ENCODE results near the gene AGTRAP.

Gene AGTRAP

DNA sequence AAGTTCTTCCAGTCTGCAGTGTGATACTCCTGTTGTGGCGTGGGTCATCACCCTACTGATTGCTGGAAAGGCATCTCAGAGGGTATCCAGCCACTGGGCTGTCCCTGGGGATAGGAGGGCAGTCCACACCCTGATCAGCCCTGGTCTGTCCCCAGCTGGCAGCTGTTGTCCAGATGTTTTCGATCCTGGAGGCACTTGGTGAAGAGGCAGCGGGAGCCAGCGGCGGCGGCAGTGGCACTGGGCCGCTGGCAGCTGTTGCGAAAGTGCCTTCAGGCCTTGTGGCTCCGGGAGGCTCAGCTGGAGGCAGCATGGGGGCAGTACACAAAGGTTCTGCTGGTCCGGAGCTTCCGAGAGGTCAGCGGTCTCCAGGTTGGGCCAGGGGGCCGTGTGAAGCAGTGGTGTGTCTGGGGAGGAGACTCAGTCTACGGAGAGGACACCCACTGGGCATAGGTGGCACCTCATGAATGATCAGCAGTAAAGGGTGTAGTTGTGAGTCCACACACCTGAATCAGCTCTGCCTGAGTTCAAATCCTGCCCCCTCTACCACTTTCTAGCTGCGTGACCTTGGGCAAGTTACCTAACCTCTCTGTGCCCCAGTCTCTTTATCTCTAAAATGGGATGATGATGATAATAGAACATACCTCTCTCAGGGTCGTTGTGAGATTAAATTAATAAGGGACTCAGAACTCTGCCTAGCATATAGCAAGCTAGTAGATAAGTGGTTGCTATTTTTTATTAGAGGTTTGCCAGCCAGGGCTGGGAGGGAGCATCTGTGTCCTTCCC, 32.2 kb downstream of the AGTRAP start:
- Histone ChIP-seq H3K36me3 (ENCODE audit: control insufficient read depth in 1 of 2, insufficient read depth in 2 of 2, low read length in 2 of 2) (no peaks in the 10 kb centered on the region), H3K27ac (ENCODE audit: low read length) (no peak overlapping the region), H3K9me3 (ENCODE audit: control insufficient read depth in 1 of 2, low read length in 2 of 2) (no peaks in the 10 kb centered on the region), H3K4me3 (ENCODE audit: low read depth in 1 of 2, low read length in 2 of 2) (no peak overlapping the region), H3K27me3 (ENCODE audit: low read depth, low read length) (peaks cover 4% of the 10 kb centered on the region), H3K4me1 (ENCODE audit: control insufficient read depth in 1 of 2, insufficient read depth in 2 of 2, low read length in 2 of 2) (no peaks in the 10 kb centered on the region)

DNA sequence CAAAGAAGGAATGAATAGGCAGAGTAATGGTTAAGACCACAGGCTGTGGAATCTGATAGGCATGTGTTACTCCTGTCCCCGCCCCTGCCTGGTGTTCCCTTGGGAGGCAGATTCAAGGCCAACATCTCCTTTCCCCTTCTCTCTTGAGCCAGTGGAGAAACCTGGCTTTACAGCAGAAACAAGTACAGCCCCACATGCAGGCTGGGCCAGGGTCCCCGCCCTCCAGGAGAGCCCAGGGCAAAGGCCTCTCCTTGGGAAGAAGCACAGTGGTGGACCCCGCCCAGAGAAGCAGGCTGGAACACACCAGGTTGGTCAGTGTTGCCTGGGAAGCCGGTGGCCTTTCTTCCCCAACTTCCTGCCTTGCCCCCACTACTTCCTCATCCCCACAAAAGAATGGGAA, 32.9 kb downstream of the AGTRAP start:
- Histone ChIP-seq H3K4me1 (ENCODE audit: control insufficient read depth in 1 of 2, insufficient read depth in 2 of 2, low read length in 2 of 2) (no peaks in the 10 kb centered on the region), H3K27ac (ENCODE audit: low read length) (no peak overlapping the region), H3K4me3 (ENCODE audit: low read depth in 1 of 2, low read length in 2 of 2) (no peak overlapping the region), H3K9me3 (ENCODE audit: control insufficient read depth in 1 of 2, low read length in 2 of 2) (no peaks in the 10 kb centered on the region), H3K27me3 (ENCODE audit: low read depth, low read length) (peaks cover 4% of the 10 kb centered on the region), H3K36me3 (ENCODE audit: control insufficient read depth in 1 of 2, insufficient read depth in 2 of 2, low read length in 2 of 2) (no peaks in the 10 kb centered on the region)

DNA sequence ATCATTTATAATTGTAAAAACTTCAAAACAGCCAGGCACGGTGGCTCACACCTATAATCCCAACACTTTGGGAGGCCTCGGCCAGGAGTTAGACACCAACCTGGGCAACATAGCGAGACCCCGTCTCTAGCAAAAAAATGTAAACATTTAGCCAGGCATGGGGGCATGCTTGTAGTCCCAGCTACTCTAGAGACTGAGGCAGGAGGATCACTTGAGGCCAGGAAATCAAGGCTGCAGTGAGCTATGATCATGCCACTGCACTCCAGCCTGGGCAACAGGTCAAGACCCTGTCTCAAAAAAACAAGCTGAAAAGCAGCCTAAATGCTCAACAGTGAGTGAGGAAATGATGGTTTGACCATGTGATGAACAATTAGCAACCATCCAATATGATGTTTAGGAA, 33.3 kb downstream of the AGTRAP start:
- Histone ChIP-seq H3K27me3 (ENCODE audit: low read depth, low read length) (peaks cover 4% of the 10 kb centered on the region), H3K9me3 (ENCODE audit: control insufficient read depth in 1 of 2, low read length in 2 of 2) (no peaks in the 10 kb centered on the region), H3K4me3 (ENCODE audit: low read depth in 1 of 2, low read length in 2 of 2) (no peak overlapping the region), H3K36me3 (ENCODE audit: control insufficient read depth in 1 of 2, insufficient read depth in 2 of 2, low read length in 2 of 2) (no peaks in the 10 kb centered on the region), H3K4me1 (ENCODE audit: control insufficient read depth in 1 of 2, insufficient read depth in 2 of 2, low read length in 2 of 2) (no peaks in the 10 kb centered on the region), H3K27ac (ENCODE audit: low read length) (no peak overlapping the region)

DNA sequence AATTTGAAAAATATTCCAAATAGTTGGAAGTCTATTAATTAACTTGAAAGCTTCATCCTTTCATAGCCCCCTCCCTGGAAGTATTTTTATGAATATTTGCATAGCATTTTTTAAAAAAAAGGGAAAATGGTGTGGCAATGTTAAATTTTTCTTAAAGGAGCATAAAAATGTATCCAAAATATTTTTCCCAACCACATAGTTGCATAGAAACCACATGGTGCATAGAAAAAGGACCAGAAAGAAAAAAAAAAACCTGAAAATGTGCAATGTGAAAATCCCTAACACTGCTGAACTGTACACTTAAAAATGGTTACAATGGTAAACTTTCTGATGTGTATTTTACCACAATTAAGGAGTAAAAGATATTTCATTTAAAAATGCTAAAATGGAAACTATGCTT, 34.1 kb downstream of the AGTRAP start:
- Histone ChIP-seq H3K9me3 (ENCODE audit: control insufficient read depth in 1 of 2, low read length in 2 of 2) (no peaks in the 10 kb centered on the region), H3K4me3 (ENCODE audit: low read depth in 1 of 2, low read length in 2 of 2) (no peak overlapping the region), H3K27ac (ENCODE audit: low read length) (no peak overlapping the region), H3K36me3 (ENCODE audit: control insufficient read depth in 1 of 2, insufficient read depth in 2 of 2, low read length in 2 of 2) (no peaks in the 10 kb centered on the region), H3K27me3 (ENCODE audit: low read depth, low read length) (peaks cover 4% of the 10 kb centered on the region), H3K4me1 (ENCODE audit: control insufficient read depth in 1 of 2, insufficient read depth in 2 of 2, low read length in 2 of 2) (no peaks in the 10 kb centered on the region)

DNA sequence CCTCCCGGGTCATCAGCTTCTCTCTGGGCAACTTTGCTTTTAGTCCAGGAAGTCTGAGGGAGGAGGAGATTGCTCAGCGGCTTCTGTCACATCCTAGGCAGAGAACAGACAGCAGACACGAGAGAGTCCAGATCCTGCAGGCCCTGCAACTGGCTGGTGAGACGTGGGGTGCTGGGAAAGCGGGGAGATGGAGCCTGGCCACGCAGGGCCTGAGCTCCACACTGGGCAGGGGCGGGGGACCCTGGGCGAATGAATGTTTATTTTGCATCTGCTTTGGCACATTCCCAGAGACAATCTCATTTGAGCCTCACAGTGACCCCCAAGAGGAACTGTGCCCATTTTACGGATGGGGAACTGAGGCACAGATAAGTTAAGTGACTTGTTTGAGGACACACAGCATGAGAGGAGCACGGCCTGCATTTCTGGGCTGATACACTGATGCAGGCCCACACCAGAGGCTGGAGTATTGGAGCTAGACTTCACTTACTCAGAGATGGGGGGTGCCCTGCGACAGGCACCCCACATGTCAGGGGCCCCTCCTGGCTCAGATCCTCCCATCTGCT, 35.6 kb downstream of the AGTRAP start:
- Histone ChIP-seq H3K36me3 (ENCODE audit: control insufficient read depth in 1 of 2, insufficient read depth in 2 of 2, low read length in 2 of 2) (no peaks in the 10 kb centered on the region), H3K9me3 (ENCODE audit: control insufficient read depth in 1 of 2, low read length in 2 of 2) (no peaks in the 10 kb centered on the region), H3K27me3 (ENCODE audit: low read depth, low read length) (peaks cover 4% of the 10 kb centered on the region), H3K4me1 (ENCODE audit: control insufficient read depth in 1 of 2, insufficient read depth in 2 of 2, low read length in 2 of 2) (no peaks in the 10 kb centered on the region), H3K27ac (ENCODE audit: low read length) (no peak overlapping the region), H3K4me3 (ENCODE audit: low read depth in 1 of 2, low read length in 2 of 2) (no peak overlapping the region)

DNA sequence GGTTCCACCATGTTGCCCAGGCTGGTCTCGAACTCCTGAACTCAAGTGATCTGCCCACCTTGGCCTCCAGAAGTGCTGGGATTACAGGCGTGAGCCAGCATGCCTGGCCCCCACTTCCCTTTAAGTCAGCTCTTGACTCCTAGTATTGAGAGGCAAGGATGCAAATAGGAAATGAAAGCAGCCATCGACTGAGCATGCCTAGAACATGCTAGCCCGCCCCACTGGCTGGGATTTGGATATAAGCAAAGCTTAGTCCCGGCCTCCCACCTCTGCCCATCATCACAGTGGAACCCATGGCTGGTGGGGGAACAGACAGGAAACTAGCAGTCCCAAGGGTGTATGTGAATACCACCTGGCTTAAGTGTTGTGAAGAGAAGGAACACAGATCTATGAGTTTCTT, 36.5 kb downstream of the AGTRAP start:
- Histone ChIP-seq H3K4me1 (ENCODE audit: control insufficient read depth in 1 of 2, insufficient read depth in 2 of 2, low read length in 2 of 2) (no peaks in the 10 kb centered on the region), H3K27ac (ENCODE audit: low read length) (no peak overlapping the region), H3K4me3 (ENCODE audit: low read depth in 1 of 2, low read length in 2 of 2) (no peak overlapping the region), H3K27me3 (ENCODE audit: low read depth, low read length) (peaks cover 4% of the 10 kb centered on the region), H3K36me3 (ENCODE audit: control insufficient read depth in 1 of 2, insufficient read depth in 2 of 2, low read length in 2 of 2) (no peaks in the 10 kb centered on the region), H3K9me3 (ENCODE audit: control insufficient read depth in 1 of 2, low read length in 2 of 2) (no peaks in the 10 kb centered on the region)

DNA sequence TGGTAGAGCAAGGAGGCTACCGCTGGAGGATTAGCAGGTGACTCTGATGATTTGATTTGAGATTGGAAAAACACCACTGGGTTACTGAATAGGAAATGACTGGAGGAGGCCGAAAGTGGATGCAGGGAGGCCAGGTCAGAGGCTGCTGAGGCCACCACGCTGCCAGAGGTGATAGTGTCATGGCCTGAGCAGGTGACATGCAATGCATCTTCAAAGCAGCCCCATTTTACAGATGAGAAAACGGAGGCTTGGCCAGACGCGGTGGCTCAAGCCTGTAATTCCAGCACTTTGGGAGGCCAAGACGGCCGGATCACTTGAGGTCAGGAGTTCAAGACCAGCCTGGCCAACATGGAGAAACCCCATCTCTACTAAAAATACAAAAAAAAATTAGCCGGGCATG, 38.8 kb downstream of the AGTRAP start:
- Histone ChIP-seq H3K4me1 (ENCODE audit: control insufficient read depth in 1 of 2, insufficient read depth in 2 of 2, low read length in 2 of 2) (no peaks in the 10 kb centered on the region), H3K9me3 (ENCODE audit: control insufficient read depth in 1 of 2, low read length in 2 of 2) (no peaks in the 10 kb centered on the region), H3K27me3 (ENCODE audit: low read depth, low read length) (peaks cover 4% of the 10 kb centered on the region), H3K36me3 (ENCODE audit: control insufficient read depth in 1 of 2, insufficient read depth in 2 of 2, low read length in 2 of 2) (no peaks in the 10 kb centered on the region), H3K27ac (ENCODE audit: low read length) (no peak overlapping the region), H3K4me3 (ENCODE audit: low read depth in 1 of 2, low read length in 2 of 2) (no peak overlapping the region)

DNA sequence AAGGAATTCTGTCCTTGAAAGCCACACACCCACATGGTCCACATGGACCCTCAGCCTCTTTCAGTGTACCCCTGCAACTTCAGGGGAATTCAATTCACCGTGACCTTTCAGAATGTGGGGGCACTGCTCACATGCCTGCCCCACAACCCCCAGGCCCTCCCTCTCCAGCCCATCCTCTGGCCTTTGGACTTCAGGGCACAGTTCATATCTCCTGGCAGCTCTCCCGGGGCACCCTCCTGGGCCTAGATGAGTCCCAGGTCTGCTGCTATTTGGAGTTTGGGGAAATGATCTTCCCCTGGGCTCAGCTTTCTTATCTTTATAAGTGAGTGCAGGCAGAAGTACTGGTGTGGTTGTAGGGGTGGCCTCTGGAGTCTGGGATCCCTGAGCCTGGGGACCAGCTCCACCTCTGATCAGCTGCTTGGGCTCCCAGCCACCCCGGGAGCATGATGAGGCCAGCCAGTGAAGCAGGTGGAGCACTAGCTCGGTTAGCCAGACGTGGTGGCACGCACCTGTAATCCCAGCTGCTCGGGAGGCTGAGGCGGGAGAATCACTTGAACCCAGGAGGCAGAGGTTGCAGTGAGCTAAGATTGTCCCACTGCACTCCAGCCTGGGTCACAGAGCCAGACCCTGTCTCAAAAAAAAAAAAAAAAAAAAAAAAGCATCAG, 41.9 kb downstream of the AGTRAP start:
- H3K27ac ChIP-seq (ENCODE audit: low read length) = no peak overlapping the region

DNA sequence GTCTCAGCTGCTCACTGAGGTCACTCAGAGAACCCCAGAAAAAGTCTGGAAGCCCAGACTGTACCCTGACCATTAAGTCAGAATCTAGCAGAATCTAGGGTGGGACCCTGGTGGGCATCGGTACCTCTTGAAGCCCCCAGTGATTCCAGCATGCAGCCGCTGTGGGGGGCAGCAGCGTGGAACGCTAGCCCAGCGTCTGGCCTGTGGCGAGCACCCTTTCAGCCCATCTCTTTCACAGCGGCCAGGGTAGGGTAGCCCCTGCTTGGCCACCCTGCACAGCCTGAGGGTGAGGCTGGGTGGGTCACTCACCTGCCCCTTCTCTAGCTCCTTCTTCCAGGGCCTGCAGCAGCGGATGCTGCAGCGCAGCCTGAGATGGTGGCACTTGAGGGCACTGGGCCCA, 42.4 kb downstream of the AGTRAP start:
- Histone ChIP-seq H3K4me3 (ENCODE audit: low read depth in 1 of 2, low read length in 2 of 2) (no peak overlapping the region), H3K27me3 (ENCODE audit: low read depth, low read length) (no peaks in the 10 kb centered on the region), H3K36me3 (ENCODE audit: control insufficient read depth in 1 of 2, insufficient read depth in 2 of 2, low read length in 2 of 2) (no peaks in the 10 kb centered on the region), H3K4me1 (ENCODE audit: control insufficient read depth in 1 of 2, insufficient read depth in 2 of 2, low read length in 2 of 2) (no peaks in the 10 kb centered on the region), H3K27ac (ENCODE audit: low read length) (no peak overlapping the region), H3K9me3 (ENCODE audit: control insufficient read depth in 1 of 2, low read length in 2 of 2) (no peaks in the 10 kb centered on the region)

More for the DNA sequence above, 41.9 kb downstream of the AGTRAP start:
- no peaks in the 10 kb centered on the region for H3K4me1 ChIP-seq (ENCODE audit: control insufficient read depth in 1 of 2, insufficient read depth in 2 of 2, low read length in 2 of 2)
- no peaks in the 10 kb centered on the region for H3K9me3 ChIP-seq (ENCODE audit: control insufficient read depth in 1 of 2, low read length in 2 of 2)
- no peaks in the 10 kb centered on the region for H3K27me3 ChIP-seq (ENCODE audit: low read depth, low read length)
- no peak overlapping the region for H3K4me3 ChIP-seq (ENCODE audit: low read depth in 1 of 2, low read length in 2 of 2)
- H3K36me3 ChIP-seq (ENCODE audit: control insufficient read depth in 1 of 2, insufficient read depth in 2 of 2, low read length in 2 of 2) = no peaks in the 10 kb centered on the region

DNA sequence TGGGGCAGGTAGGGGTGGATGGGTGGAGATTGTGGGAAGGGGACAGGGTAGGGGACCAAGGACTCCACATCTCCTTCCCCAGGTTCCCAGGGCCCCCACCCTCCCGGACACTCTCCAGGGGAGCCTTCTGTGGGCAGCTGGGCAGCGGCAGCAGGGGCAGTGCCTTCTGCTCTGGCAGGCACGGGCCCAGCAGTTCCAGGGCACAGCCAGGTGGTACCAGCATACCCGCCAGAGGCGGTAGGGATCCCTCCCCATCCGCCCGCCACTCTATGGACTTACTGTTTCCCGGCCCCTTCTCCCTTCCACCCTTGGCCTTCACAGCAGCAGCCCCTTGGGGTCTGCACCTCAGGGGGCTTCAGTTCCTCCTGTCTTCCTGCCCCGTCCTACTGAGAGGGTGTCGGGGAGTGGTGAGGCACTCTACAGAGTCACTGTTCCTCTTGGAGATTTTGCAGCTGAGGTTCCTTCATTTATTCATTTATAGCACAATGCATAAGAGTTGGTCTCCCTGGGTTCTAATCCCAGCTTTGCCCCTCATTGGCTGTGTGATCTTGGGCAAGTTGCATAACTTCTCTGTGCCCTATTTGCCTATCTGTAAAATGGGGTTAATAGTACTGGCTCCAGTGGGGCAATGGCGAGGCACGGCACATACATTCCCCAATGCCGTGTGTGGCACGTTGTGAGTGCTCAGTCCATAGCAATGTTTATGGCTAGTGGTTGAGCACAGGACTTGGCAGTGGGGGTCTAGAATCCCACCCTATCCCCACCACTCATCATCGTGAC, 43.1 kb downstream of the AGTRAP start:
- H3K36me3 ChIP-seq (ENCODE audit: control insufficient read depth in 1 of 2, insufficient read depth in 2 of 2, low read length in 2 of 2) = no peaks in the 10 kb centered on the region
- no peaks in the 10 kb centered on the region for H3K9me3 ChIP-seq (ENCODE audit: control insufficient read depth in 1 of 2, low read length in 2 of 2)
- H3K27ac ChIP-seq (ENCODE audit: low read length) = no peak overlapping the region
- H3K4me3 ChIP-seq (ENCODE audit: low read depth in 1 of 2, low read length in 2 of 2) = no peak overlapping the region
- no peaks in the 10 kb centered on the region for H3K27me3 ChIP-seq (ENCODE audit: low read depth, low read length)
- no peaks in the 10 kb centered on the region for H3K4me1 ChIP-seq (ENCODE audit: control insufficient read depth in 1 of 2, insufficient read depth in 2 of 2, low read length in 2 of 2)

DNA sequence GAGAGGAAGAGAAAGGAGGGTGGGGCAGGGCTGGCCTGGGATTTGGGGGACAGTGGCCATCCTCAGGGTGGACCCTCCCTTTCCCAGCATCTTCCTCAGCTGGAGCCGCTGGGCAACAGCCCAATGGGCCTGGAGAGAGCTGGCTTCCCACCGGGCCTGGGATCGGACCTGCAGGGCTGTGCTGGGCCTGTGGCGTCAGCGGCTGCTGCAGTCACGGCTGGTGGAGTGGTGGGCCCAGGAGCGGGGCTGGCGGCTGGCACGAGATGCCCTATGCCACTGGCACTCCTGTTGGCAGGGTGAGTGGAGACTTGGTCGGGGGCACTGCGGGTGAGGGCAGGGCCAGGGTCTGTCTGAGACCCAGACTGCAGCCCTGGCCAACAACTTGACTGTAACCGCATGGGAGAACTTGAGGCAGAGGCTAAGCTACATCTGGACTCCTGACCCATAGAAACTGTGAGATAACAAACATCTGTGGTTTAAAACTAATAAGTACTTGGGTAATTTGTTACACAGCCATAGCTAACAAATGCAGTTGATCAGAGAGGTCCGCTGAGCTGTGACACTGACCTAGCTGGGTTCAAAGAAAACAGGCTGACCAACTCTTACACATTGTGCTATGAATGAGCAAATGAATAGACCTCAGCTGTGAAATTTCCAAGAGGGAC, 43.9 kb downstream of the AGTRAP start:
- Histone ChIP-seq H3K4me3 (ENCODE audit: low read depth in 1 of 2, low read length in 2 of 2) (no peak overlapping the region), H3K9me3 (ENCODE audit: control insufficient read depth in 1 of 2, low read length in 2 of 2) (no peaks in the 10 kb centered on the region), H3K36me3 (ENCODE audit: control insufficient read depth in 1 of 2, insufficient read depth in 2 of 2, low read length in 2 of 2) (no peaks in the 10 kb centered on the region), H3K27me3 (ENCODE audit: low read depth, low read length) (no peaks in the 10 kb centered on the region), H3K27ac (ENCODE audit: low read length) (no peak overlapping the region), H3K4me1 (ENCODE audit: control insufficient read depth in 1 of 2, insufficient read depth in 2 of 2, low read length in 2 of 2) (peaks cover 0 to 1% of the 10 kb centered on the region in 2 donors)
